Omental fat pad (tissue), 4 donors: ENCODE measurements around the gene LRRC61. TPM values are rescaled to one million over a fixed set of nuclear protein-coding genes. Genes with fewer than 3 reads are reported as not detected.

Experiments
- ATAC-seq: fragments of 150-250 bp; one replicate; pipeline ENCODE4 v1.9.1; 2016; ENCODE audit warnings: mild to moderate bottlenecking, moderate library complexity; ENCODE audit not compliant: low FRiP score
- DNase-seq: peaks from one replicate; pipeline ENCODE4 v3.0.0-alpha.2; 2019; ENCODE audit warnings: low spot score
- CTCF ChIP-seq, 3 donors: fragments of 450-650 bp; IDR thresholded peaks; one replicate each; pipeline ENCODE4 v1.5.1; 2016 to 2017; ENCODE audit warnings: antibody characterized with exemption in 3 of 3, mild to moderate bottlenecking in 3 of 3, moderate library complexity in 2 of 3
- total RNA-seq, 4 donors: library from RNA; depleted of rRNA; stranded (reverse); fragments of >200 nt; gene quantifications; one replicate each; pipeline ENCODE4 v1.1.0, GENCODE V29; 2016

Gene LRRC61
- total RNA-seq, 4 donors from 2014 or later, result 3.2 to 13.4 (median 8.6) TPM

DNA sequence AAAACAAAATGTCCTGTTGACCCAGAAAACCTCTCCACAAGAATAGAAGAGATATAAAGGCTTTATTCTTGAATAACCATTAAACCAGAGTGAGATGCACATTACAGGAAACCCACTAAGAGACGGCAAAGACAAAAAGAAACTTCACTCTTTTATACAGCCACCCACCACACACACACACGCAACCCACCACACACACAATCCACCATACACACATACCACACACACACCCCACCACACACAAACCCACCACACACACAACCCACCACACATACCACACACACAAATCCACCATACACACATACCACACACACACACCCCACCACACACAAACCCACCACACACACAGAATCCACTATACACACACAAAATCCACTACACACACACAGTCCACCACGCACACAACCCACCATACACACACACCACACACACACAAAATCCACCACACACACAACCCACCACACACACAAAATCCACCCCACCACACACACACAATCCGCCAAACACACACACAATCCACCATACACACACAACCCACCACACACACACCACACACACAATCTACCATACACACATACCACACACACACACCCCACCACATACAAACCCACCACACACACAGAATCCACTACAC is 36.0 kb downstream of the LRRC61 start:
- no peak for TF ChIP-seq CTCF (IDR thresholded peaks at IDR 0.05)
- no peak for DNase-seq
- ATAC-seq, result no peak

DNA sequence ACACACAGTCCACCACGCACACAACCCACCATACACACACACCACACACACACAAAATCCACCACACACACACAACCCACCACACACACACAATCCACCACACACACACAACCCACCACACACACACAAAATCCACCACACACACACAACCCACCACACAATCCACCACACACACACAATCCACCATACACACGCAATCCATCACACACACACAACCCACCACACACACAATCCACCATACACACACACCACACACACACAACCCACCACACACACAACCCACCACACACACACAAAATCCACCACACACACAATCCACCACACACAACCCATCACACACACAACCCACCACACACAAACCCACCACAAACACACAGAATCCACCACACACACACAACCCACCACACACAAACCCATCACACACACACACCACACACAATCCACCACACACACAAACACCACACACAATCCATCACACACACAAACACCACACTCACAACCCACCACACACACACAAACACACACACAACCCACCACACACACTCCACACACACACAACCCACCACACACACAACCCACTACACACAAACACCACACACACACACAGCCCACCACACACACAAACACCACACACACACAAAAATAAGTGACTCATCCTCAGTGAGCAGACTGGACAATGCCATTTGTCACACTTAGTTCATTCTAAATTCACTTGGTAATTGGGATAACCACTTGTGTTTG is 36.6 kb downstream of the LRRC61 start:
- no peak for ATAC-seq
- no peak for DNase-seq
- TF ChIP-seq CTCF (IDR thresholded peaks at IDR 0.05), result no peak

GRCh38 chr7:150360363-150361058 is 37.4 kb downstream of the LRRC61 start:
- ATAC-seq (no peak), DNase-seq (no peak)
- TF ChIP-seq CTCF (IDR thresholded peaks at IDR 0.05), result no peak

DNA sequence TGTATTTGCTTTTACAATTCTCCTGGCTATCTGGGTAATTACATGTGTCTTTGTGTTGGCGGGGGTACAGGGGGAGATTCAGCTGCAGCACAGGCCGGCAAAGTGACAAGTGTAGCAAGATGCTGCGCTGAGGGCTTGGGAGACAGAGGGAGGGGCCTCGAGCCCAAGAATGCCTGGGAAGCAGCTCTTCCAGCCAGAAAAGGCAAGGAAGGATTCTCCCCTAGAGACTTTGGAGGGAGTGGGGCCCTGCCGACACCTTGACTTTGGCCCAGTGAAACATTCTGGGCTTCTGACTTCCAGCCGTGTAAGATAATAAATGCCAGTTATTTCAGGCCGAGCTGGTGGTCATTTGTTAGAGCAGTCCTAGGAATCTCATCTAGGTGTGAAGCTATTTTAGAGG is 38.2 kb downstream of the LRRC61 start:
- DNase-seq (no peak), ATAC-seq (no peak)
- TF ChIP-seq CTCF (IDR thresholded peaks at IDR 0.05), result no peak

- ATAC-seq (no peak), DNase-seq (no peak)
- no peak for TF ChIP-seq CTCF (IDR thresholded peaks at IDR 0.05)
Measured at GRCh38 chr7:150361807-150362621, 38.9 kb downstream of the LRRC61 start.

- DNase-seq (no peak), ATAC-seq (no peak)
- no peak for TF ChIP-seq CTCF (IDR thresholded peaks at IDR 0.05)
Measured at GRCh38 chr7:150363370-150363769, 40.2 kb downstream of the LRRC61 start.
